WTC11 (cell line): ENCODE measurements around the gene APOA1. TPM values are rescaled to one million over a fixed set of nuclear protein-coding genes. Genes with fewer than 3 reads are reported as not detected.

Source experiments
- ATAC-seq: fragments of 200-7000 bp; cut with Tn5 transposase; 2 replicates; pipeline ENCODE4 v1.10.0; 2021; ENCODE audit warnings: mild to moderate bottlenecking, moderate library complexity
- CTCF ChIA-PET: fragments of 300-600 bp; sonication (Branson Sonifier 250); formaldehyde crosslinking; loops from one replicate; lab custom pipeline; 2021; ENCODE audit warnings: antibody characterized with exemption; lab: Charles Lee
- POLR2A ChIA-PET: fragments of 350-600 bp; sonication (Branson Sonifier 250); formaldehyde crosslinking; loops from one replicate; lab custom pipeline; 2021; ENCODE audit warnings: antibody characterized with exemption; lab: Charles Lee
- DNase-seq: peaks from one replicate; pipeline ENCODE4 v3.0.0; 2021; ENCODE audit warnings: low spot score
- H3K27ac Mint-ChIP-seq: 2 replicates; pipeline ENCODE4 v1.8.0; 2021; ENCODE audit warnings: mixed read lengths
- H3K27me3 Mint-ChIP-seq: 2 replicates; pipeline ENCODE4 v1.8.0; 2021; ENCODE audit warnings: low read depth, mild to moderate bottlenecking, moderate library complexity, mixed read lengths
- H3K36me3 Mint-ChIP-seq: 2 replicates; pipeline ENCODE4 v1.8.0; 2021; ENCODE audit warnings: mixed read lengths
- H3K4me1 Mint-ChIP-seq: 2 replicates; pipeline ENCODE4 v1.8.0; 2022; ENCODE audit warnings: mixed read lengths
- H3K4me3 Mint-ChIP-seq: 2 replicates; pipeline ENCODE4 v1.8.0; 2021; ENCODE audit warnings: mild to moderate bottlenecking, moderate library complexity, mixed read lengths
- H3K9me3 Mint-ChIP-seq: 2 replicates; pipeline ENCODE4 v1.8.0; 2021; ENCODE audit warnings: mixed read lengths
- AR ChIP-seq: fragments of 250-450 bp; sonication (Bioruptor Pico); IDR thresholded peaks from 2 replicates; pipeline ENCODE4 v1.9.0; 2021; ENCODE audit warnings: mild to moderate bottlenecking
- ATF2 ChIP-seq: sonication (generic); formaldehyde crosslinking; IDR thresholded peaks from 2 replicates; pipeline ENCODE4 v1.8.1; 2022; ENCODE audit warnings: low read depth, missing genetic modification reagents, borderline replicate concordance
- CREB1 ChIP-seq: sonication (generic); formaldehyde crosslinking; IDR thresholded peaks from 2 replicates; pipeline ENCODE4 v1.8.0; 2023; ENCODE audit warnings: mild to moderate bottlenecking, missing genetic modification reagents
- CREM ChIP-seq: sonication (generic); formaldehyde crosslinking; IDR thresholded peaks from 2 replicates; pipeline ENCODE4 v1.8.1; 2022; ENCODE audit warnings: mild to moderate bottlenecking, missing genetic modification reagents, moderate library complexity
- CTCF ChIP-seq: fragments of 200-600 bp; IDR thresholded peaks from 2 replicates; pipeline ENCODE4 v1.8.0; 2022; ENCODE audit warnings: antibody characterized with exemption
- EMX1 ChIP-seq: fragments of 250-450 bp; sonication (Bioruptor Pico); IDR thresholded peaks from 2 replicates; pipeline ENCODE4 v1.8.0; 2021; ENCODE audit warnings: mild to moderate bottlenecking
- ESRRA ChIP-seq: sonication (generic); formaldehyde crosslinking; IDR thresholded peaks from 2 replicates; pipeline ENCODE4 v1.8.1; 2022; ENCODE audit warnings: mild to moderate bottlenecking, missing genetic modification reagents, borderline replicate concordance
- GTF2I ChIP-seq: fragments of 250-450 bp; sonication (Bioruptor Pico); conservative IDR thresholded peaks from 2 replicates; pipeline ENCODE4 v1.4.0; 2021; ENCODE audit warnings: mild to moderate bottlenecking
- MXD4 ChIP-seq: fragments of 250-450 bp; sonication (Bioruptor Pico); IDR thresholded peaks from 2 replicates; pipeline ENCODE4 v1.8.0; 2021; ENCODE audit warnings: mild to moderate bottlenecking, moderate library complexity, borderline replicate concordance
- NR2C2 ChIP-seq: sonication (generic); formaldehyde crosslinking; IDR thresholded peaks from 2 replicates; pipeline ENCODE4 v1.8.0; 2022; ENCODE audit warnings: mild to moderate bottlenecking, missing genetic modification reagents
- RORB ChIP-seq: fragments of 250-450 bp; sonication (Bioruptor Pico); IDR thresholded peaks from 2 replicates; pipeline ENCODE4 v1.9.0; 2021; ENCODE audit warnings: mild to moderate bottlenecking
- TEAD4 ChIP-seq: sonication (generic); formaldehyde crosslinking; IDR thresholded peaks from 2 replicates; pipeline ENCODE4 v1.8.0; 2022; ENCODE audit warnings: mild to moderate bottlenecking, missing genetic modification reagents
- ZNF121 ChIP-seq: sonication (generic); formaldehyde crosslinking; IDR thresholded peaks from 2 replicates; pipeline ENCODE4 v1.8.0; 2023; ENCODE audit warnings: missing genetic modification reagents
- ZNF232 ChIP-seq: sonication (generic); formaldehyde crosslinking; IDR thresholded peaks from 2 replicates; pipeline ENCODE4 v1.8.0; 2022; ENCODE audit warnings: mild to moderate bottlenecking, missing genetic modification reagents
- ZNF396 ChIP-seq: fragments of 250-450 bp; sonication (Bioruptor Pico); IDR thresholded peaks from 2 replicates; pipeline ENCODE4 v1.8.0; 2021; ENCODE audit warnings: mild to moderate bottlenecking, moderate library complexity, borderline replicate concordance
- ZNF416 ChIP-seq: fragments of 250-450 bp; sonication (Bioruptor Pico); IDR thresholded peaks from 2 replicates; pipeline ENCODE4 v1.9.0; 2021; ENCODE audit warnings: mild to moderate bottlenecking, inconsistent platforms
- ZNF671 ChIP-seq: fragments of 250-450 bp; sonication (Bioruptor Pico); IDR thresholded peaks from 2 replicates; pipeline ENCODE4 v1.8.0; 2021; ENCODE audit warnings: mild to moderate bottlenecking
- total RNA-seq: library from RNA; stranded (reverse); gene quantifications from 3 replicates; pipeline ENCODE4 v1.2.3, GENCODE V29; 2021
- TF ChIP-seq, protein P1 (sequence below): fragments of 250-450 bp; sonication (Bioruptor Pico); IDR thresholded peaks from 2 replicates; pipeline ENCODE4 v1.9.0; 2021; ENCODE audit warnings: mild to moderate bottlenecking
- TF ChIP-seq, protein P2 (sequence below): sonication (generic); formaldehyde crosslinking; IDR thresholded peaks from 2 replicates; pipeline ENCODE4 v1.8.0; 2023; ENCODE audit warnings: missing genetic modification reagents

The APOA1 gene
- total RNA-seq, 1 experiment from 2014 or later, result 2.1 TPM

- Mint-ChIP-seq H3K4me1 (peaks cover 6% of the 10 kb centered on the region; the same call in 1 of the 2 replicates), H3K27me3 (no peaks in the 10 kb centered on the region), H3K9me3 (no peaks in the 10 kb centered on the region), H3K4me3 (no peak overlapping the region), H3K27ac (no peak overlapping the region), H3K36me3 (peaks cover 23% of the 10 kb centered on the region)
- DNase-seq, result no peak
- TF ChIP-seq NR2C2 (CRISPR knock-in tag) (no peak), CREB1 (no peak), CREM (CRISPR knock-in tag) (no peak), ZNF121 (CRISPR knock-in tag) (no peak)
- CTCF ChIA-PET, result interaction anchor here (1.2 kb wide), 1 partner anchor 52 kb away, joined by 5 read pairs; the partner anchor contains the start of gene APOA5
- ATAC-seq, result no peak
- POLR2A ChIA-PET, result no interaction called here
Observed at GRCh38 chr11:116843661-116844060, 6.2 kb upstream of the APOA1 start.

DNA sequence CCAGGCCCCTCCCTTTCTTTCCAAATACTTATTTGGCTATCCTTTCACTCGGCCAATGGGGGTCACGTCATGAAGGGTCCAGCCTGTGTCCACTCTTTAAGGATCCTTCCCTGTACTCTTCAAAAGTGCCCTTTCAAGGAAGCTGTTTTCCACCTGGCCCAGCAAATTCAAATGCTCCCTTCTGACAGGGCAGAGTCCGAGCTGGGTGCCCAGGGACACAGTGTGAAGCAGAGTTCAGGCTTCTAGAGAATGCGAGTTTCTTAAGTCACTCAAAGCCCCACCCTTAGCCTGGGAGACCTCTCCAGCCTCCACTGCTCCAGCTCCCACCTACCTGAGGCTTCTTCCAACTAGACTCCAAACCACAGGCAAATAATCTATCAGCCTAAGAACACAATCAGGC is 5.5 kb upstream of the APOA1 start:
- Mint-ChIP-seq H3K36me3 (peaks cover 23% of the 10 kb centered on the region), H3K4me3 (no peak overlapping the region), H3K4me1 (peaks cover 9% of the 10 kb centered on the region; the same call in 1 of the 2 replicates), H3K27me3 (no peaks in the 10 kb centered on the region), H3K9me3 (no peaks in the 10 kb centered on the region), H3K27ac (no peak overlapping the region)
- DNase-seq (no peak), ATAC-seq (no peak)
- ChIA-PET POLR2A (no interaction called here), CTCF (interaction anchor here (1.0 kb wide), 1 partner anchor 52 kb away, joined by 3 read pairs; the partner anchor contains the start of gene APOA5)
- TF ChIP-seq RORB (CRISPR knock-in tag) (no peak), TEAD4 (CRISPR knock-in tag) (no peak), ATF2 (CRISPR knock-in tag) (no peak), ESRRA (no peak), CREB1 (no peak), ZNF671 (CRISPR knock-in tag) (no peak), EMX1 (no peak), CTCF (no peak), GTF2I (CRISPR knock-in tag) (no peak), ZNF396 (no peak), ZNF416 (CRISPR knock-in tag) (no peak), ZNF232 (CRISPR knock-in tag) (no peak), AR (CRISPR knock-in tag) (no peak), MXD4 (CRISPR knock-in tag) (no peak)
- TF ChIP-seq, protein P1, sequence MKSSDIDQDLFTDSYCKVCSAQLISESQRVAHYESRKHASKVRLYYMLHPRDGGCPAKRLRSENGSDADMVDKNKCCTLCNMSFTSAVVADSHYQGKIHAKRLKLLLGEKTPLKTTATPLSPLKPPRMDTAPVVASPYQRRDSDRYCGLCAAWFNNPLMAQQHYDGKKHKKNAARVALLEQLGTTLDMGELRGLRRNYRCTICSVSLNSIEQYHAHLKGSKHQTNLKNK, result no peak
- TF ChIP-seq, protein P2, sequence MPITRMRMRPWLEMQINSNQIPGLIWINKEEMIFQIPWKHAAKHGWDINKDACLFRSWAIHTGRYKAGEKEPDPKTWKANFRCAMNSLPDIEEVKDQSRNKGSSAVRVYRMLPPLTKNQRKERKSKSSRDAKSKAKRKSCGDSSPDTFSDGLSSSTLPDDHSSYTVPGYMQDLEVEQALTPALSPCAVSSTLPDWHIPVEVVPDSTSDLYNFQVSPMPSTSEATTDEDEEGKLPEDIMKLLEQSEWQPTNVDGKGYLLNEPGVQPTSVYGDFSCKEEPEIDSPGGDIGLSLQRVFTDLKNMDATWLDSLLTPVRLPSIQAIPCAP (CRISPR knock-in tag), result no peak
